OCI-LY7 (cell line): ENCODE results near the gene MPV17.

Experiments used
- EZH2phosphoT487 ChIP-seq: fragments of 200-600 bp; sonication (generic); IDR thresholded peaks from 2 replicates; pipeline ENCODE4 v1.6.1; 2018; ENCODE audit warnings: low read depth, borderline replicate concordance, mild to moderate bottlenecking, mixed run types, antibody characterized with exemption, low read length, moderate library complexity, mixed read lengths
- TF ChIP-seq, protein P1 (sequence below): fragments of 200-600 bp; sonication (generic); conservative IDR thresholded peaks from 2 replicates; pipeline ENCODE4 v1.5.1; 2014; ENCODE audit warnings: mild to moderate bottlenecking, antibody characterized with exemption, low read length, moderate library complexity, mixed read lengths

- TF ChIP-seq, protein P1, sequence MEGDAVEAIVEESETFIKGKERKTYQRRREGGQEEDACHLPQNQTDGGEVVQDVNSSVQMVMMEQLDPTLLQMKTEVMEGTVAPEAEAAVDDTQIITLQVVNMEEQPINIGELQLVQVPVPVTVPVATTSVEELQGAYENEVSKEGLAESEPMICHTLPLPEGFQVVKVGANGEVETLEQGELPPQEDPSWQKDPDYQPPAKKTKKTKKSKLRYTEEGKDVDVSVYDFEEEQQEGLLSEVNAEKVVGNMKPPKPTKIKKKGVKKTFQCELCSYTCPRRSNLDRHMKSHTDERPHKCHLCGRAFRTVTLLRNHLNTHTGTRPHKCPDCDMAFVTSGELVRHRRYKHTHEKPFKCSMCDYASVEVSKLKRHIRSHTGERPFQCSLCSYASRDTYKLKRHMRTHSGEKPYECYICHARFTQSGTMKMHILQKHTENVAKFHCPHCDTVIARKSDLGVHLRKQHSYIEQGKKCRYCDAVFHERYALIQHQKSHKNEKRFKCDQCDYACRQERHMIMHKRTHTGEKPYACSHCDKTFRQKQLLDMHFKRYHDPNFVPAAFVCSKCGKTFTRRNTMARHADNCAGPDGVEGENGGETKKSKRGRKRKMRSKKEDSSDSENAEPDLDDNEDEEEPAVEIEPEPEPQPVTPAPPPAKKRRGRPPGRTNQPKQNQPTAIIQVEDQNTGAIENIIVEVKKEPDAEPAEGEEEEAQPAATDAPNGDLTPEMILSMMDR: no peak
- no peak for TF ChIP-seq EZH2phosphoT487
Measured at GRCh38 chr2:27288610-27289009, 34.3 kb downstream of the MPV17 start.
